CD4-positive, alpha-beta T cell treated with Interleukin-17A for 4 hours (primary cell): ENCODE data around the gene TIMP2.
A peak's percentile ranks its signal among the peaks of the same experiment; 100 is the strongest.
"Not testable (repeated sequence)": the region's sequence is repeated elsewhere in the genome, so short reads cannot be mapped to it uniquely, and the experiment has no call there.

ENCODE experiments used
- DNase-seq: peaks from one replicate; pipeline ENCODE4 v3.0.0-alpha.2; 2020; ENCODE audit warnings: mixed read lengths

TIMP2 gene

DNA sequence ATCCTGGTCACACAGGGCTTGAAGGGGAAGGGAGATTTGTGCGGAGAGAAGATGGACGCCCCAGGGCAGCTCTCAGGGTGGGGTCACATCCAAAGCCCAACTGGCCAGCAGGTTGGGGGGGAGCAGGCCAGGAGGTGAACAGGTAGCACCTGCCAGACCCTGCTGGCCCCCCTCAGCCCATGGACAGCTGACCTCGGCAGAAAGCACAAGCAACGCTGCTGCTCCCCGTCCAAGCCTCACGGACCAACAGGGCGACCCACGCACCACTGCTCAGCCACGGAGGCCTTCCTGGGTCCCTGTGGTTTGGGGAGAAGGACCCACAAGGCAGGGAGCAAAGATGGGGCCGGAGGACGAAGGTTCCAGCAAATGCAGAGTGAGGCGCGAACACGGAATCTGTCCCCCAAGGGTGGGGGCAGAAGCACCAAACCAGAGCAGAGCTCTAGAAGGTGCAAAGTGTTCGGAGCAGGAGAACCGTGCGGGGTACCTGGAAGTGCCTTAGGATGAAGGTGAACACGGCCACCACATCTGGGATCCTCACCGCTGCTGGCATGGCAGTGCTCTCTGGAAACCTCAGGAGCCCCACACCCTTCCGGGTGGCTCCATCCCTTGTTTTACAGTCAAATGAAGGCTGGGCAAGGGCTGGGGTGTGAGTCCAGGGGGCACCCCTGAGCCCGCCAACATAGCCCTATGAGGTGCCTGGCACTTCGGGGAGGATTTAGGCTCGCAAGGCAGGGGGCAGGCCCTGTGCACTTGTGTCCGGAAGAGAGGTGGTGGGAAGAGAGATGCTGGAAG, 40.1 kb downstream of the TIMP2 start:
- DNase-seq: no peak

GRCh38 chr17:78884148-78884825, 40.9 kb downstream of the TIMP2 start:
- no peak for DNase-seq

DNA sequence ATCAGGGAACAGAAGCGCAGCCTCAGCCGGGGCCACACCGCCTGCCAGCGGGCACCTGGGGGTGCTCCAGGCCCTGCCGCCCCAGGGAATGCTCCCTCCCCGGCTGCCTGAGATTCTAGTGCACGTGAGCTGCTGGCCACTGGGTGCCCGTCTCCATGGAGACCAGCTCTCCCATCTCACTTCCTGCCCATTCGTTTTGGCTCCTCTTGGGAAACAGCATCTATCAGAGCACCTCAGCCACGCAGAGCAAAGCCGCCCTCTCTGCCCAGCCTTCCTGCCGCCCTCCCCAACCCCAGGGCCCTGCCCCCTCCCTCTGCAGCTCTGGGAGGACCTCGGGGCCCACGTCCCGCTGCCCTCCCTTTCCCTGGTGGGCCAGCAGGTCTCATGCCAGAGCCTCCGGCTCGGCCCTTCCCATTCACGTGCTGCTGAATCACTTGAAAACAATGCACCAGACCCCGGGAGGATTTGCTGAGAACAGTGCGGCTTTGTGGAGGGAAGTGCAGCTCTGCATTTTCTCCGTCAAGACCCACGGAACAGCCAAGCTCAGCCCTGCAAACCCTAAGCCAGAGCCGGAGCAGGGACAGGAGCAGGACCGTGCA, 41.6 kb downstream of the TIMP2 start:
- peak; percentile 9 for DNase-seq

GRCh38 chr17:78883089-78883532, 42.1 kb downstream of the TIMP2 start:
- DNase-seq: no peak

- no peak for DNase-seq
Measured at GRCh38 chr17:78882540-78883088, 42.6 kb downstream of the TIMP2 start.

DNA sequence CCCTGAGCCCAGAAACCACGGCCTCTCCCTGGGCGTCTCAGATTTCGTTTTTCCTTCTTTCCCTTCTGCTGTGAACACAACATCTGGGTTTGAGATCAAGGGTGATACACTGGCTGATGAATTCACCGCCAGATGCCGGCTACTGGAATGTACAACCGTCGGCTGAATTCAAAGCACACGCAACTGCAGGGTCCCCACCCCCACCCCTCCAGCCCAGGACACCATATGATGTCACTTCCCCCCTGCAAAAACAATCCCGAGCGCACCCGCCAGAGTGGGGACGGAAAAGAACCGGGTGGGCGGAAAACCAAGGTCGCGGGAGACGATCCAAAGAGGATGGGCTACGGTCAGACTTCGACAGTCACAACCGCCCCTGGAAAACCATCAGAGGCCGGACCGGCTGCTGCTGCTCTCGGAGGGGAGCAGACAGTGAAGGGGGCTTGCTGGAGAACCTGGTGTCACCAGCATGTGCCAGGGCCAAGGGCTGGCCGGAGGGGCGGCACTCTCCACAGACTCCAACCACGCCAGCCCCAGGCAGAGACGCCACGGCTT, 45.5 kb downstream of the TIMP2 start:
- peak; percentile 63 for DNase-seq

- DNase-seq: no peak
Measured at GRCh38 chr17:78878871-78879527, 46.2 kb downstream of the TIMP2 start.

GRCh38 chr17:78878261-78878660, 46.9 kb downstream of the TIMP2 start:
- no peak for DNase-seq

DNA sequence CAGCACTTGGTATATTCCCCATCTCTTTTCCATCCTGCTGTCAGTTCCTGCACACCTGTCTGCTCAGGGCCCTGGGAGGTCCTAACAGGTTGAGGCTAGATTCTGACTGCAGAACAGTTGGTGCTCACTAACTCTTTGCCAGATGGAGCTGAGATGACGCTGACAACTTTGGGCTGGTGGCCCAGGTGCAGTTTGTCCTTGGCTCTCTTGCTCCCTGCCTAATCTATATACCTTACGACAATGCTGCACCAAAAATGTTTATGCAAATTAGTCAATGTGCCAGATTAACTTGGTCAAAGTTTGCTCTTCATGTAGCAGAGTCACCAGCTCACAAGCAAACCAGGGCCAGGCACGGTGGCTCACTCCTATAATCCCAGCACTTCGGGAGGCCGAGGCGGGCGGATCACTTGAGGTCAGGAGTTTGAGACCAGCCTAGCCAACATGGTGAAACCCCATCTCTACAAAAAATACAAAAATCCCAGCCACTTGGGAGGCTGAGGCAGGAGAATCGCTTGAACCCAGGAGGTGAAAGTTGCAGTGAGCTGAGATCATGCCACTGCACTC, 48.2 kb downstream of the TIMP2 start:
- not testable (repeated sequence) for DNase-seq

DNA sequence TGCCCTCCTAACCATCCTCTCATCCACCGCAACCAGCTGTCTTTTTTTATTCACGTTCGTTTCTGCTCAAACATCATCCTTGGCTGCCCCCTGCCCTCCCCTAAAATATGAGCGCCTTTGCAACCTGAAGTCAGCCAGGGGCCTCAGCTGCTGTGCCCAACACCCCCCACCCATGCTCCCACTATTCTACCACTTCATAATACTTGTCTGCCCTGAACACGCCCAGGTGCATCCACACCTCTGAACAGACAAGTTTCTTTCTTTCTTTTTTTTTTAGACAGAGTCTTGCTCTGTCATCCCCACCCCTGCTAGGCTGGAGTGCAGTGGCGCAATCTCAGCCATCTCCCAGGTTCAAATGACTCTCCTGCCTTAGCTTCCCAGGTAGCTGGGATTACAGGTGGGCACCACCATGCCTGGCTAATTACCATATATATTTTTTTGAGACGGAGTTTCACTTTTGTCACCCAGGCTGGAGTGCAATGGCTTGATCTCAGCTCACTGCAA, 49.0 kb downstream of the TIMP2 start:
- no peak for DNase-seq

DNA sequence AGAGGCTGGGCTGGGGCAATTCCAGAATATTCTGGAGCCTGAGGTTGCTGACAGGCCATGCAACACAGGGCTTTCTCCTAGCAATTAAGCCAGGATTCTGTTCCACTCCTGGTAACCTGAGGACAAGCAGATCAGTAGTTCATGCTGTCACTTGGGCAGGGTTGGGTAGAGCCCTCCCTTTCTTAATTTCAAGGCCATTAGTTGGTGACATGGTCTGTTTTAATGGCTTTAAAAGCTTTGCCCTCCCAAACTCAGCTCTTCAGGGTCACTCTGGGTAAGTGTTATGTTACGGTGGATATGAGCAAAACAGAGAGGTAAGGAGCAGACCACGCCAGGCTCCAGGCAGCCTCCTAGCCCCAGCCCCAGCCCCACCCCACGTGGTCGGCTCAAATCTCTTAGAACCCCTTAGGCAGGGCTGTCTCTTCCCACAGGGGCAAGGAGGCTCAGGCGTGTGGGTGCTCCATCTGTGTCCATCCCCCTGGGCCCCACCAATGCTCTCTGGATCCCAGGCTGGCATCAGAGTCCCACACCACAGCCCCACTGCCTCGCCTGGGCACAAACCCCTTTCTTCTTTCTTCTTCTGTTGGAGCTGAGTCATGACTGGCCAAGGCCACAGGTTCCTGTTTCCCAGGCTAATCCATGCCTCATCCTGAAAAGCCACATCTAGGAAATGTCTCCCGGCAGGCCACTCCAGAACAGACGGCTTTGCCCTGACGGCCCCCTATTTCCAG, 49.7 kb downstream of the TIMP2 start:
- DNase-seq: no peak

DNA sequence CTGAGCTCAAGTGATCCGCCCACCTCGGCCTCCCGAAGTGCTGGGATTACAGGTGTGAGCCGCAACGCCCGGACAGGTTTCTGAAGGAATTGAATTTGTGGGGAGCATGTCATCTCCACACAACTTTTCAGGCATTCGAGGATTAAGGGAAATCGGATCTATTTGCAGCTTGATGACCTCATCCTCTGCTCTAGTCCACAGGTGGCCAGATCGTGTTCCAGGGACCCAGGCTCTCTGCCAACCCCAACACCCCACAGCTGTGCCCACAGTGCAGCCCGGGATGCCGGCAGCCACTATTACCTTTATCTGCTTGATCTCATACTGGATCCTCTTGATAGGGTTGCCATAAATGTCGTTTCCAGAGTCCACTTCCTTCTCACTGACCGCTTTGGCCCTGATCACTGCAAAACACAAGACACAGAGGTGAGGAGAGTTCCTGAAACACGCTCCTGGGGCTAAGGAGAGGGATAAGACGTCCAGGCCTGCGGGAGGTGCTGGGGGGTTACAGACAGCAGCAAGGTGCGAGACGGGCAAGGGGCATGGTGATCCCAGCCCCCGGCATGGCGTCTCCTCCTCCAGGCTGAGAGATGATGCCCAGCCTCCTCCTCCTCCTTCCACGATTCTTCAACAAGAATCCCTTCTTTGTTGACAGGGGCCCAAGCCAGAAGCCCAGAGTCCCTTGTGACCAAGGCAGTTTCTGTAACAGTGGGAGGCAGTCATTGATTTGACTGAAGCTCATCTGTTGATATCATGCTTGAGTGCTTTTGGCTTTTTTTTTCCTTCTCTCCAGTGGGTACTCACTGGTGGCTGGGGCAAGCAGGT, 51.5 kb downstream of the TIMP2 start:
- DNase-seq: no peak

GRCh38 chr17:78872486-78872885, 52.7 kb downstream of the TIMP2 start:
- no peak for DNase-seq

DNA sequence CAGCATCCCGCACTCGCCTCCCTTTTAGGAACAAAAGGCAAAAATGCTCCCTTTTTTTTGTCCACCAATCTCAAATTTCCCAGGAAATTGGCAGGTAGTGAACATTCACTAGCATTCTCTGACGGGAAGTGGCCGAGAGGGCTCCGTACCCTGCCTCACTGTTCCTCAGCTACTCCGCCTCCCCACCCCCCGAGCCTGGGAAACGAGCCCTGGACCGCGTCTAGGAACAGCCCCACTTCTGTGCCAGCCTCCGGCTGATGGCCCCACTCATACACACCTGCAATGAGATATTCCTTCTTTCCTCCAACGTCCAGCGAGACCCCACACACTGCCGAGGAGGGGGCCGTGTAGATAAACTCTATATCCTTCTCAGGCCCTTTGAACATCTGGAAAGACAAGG, 54.6 kb downstream of the TIMP2 start:
- no peak for DNase-seq

DNA sequence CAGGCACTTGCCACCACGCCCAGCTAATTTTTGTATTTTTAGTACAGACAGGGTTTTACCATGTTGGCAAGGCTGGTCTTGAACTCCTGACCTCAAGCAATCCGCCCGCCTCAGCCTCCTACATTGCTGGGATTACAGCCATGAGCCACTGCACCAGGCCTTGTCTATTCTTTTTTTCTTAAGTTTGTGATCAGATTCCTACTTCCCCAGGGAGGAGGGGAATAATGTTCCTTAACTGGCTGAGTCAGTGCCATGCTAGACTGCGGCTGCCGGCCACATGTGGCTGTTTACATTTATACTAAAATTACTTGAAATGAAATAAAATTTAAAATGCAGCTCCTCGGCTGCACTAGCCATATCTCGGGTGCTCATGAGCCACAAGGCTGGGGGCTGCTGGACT, 56.8 kb downstream of the TIMP2 start:
- DNase-seq: no peak

DNA sequence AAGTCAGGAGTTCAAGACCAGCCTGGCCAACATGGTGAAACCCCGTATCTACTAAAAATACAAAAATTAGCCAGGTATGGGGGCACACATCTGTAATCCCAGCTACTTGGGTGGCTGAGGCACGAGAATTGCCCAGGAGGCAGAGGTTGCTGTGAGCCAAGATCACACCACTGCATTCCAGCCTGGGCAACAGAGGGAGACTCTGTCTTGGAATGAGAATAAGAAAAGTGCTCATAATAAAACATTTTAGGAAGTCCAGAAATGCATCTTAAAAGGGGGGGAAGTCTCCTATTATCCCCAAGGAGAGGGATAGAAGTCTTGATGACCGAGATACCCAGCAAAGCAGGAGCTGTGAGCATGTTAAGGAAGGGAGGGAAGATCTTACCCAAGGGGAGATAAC, 58.1 kb downstream of the TIMP2 start:
- not testable (repeated sequence) for DNase-seq

DNA sequence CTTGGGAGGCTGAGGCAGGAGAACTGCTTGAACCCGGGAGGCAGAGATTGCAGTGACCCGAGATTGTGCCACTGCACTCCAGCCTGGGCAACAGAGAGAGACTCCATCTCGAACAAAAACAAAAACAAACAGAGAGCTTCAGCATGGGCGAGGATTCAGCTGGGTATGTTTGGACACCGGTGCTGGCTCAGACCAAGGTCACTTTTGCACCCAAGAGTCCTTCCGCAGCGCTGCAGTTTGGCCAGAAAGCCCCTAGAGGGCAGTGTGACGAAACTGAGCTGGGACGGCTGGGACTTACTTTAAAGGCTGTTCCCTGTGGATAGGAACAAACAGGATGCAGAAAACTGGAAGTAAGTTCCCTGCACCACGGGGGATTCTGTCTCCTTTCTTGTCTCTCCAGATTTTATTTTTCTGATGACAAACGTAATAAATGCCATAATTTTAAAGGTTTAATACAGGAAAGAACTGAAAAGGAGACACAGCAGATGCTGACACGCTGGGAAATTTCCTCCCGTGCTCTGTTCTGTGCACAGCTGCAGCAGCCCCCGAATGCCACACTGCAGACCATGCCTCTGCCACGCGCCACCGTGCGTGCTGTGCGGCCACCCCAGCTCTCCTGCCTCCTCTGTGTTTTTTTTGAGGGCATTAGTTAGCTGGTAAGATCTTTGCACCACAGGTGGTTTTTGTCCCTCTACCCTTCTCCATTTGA, 59.4 kb downstream of the TIMP2 start:
- peak; percentile 74 for DNase-seq

DNA sequence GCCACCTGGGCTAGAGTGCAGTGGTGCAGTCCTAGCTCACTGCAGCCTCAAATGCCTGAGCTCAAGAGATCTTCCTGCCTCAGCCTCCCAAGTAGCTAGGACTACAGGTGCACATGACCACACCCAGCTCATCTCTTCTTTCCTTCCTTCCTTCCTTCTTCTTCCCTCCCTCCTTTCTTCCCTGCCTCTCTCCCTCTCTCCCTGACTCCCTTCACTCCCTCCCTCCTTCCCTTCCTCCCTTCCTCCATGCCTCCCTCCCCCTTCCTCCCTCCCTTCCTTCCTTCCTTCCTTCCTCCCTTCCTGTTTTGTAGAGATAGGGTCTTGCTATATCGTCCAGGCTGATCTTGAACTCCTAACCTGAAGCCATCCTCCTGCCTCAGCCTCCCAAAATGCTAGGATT, 61.1 kb downstream of the TIMP2 start:
- DNase-seq: no peak

GRCh38 chr17:78862073-78863023, 62.8 kb downstream of the TIMP2 start:
- DNase-seq: no peak
